ENCODE measurements around the gene CISD3. TPM values are rescaled to one million over a fixed set of nuclear protein-coding genes. Genes with fewer than 3 reads are reported as not detected.

Gene CISD3
- total and polyA plus RNA-seq, 2 of the 4 experiments (the other 2 are of a cell fraction): 1.3 to 14.1 TPM

DNA sequence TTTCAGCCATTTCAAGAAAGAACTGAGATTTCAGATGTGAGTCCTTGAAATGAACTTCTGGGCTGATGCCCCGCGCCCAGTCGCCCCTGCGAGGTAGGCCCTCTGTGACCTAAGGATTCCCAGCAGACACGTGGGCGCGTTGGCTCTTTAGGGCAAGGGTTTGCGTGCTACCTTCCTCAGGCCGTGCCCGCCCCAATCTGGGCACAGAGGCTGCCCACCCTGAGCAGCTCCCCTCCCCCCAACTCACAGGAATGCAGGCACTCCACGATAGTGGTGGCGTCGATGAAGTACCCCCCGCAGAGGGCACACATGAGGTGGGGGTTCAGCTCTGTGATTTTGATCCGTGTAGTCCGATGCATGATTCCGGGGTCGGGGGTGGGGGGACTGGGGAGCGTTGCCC is 9.9 kb downstream of the CISD3 start:
- Histone ChIP-seq H2BK5ac (ENCODE audit: low read depth, low read length, poor library complexity, severe bottlenecking) (no peak overlapping the region), H3K4me2 (ENCODE audit: low read depth, low read length) (no peak overlapping the region), H2BK120ac (ENCODE audit: low read depth, low read length) (no peak overlapping the region), H3K18ac (ENCODE audit: low read depth, low read length) (no peak overlapping the region), H3K36me3 (ENCODE audit: control insufficient read depth, insufficient read depth, low read length) (peaks cover 40% of the 10 kb centered on the region), H2AFZ (replicated peaks; ENCODE audit: low read length, poor library complexity) (no peak overlapping the region), H3K27ac (ENCODE audit: insufficient read depth, low read length) (no peak overlapping the region), H4K20me1 (ENCODE audit: insufficient read depth, low read length) (peaks cover 72% of the 10 kb centered on the region), H2BK15ac (ENCODE audit: low read depth, low read length) (no peak overlapping the region), H3K14ac (replicated peaks; ENCODE audit: low read depth, low read length) (no peak overlapping the region), H4K5ac (ENCODE audit: low read depth, low read length) (no peak overlapping the region), H3K4ac (ENCODE audit: low read depth, low read length) (no peak overlapping the region), H3K56ac (ENCODE audit: extremely low read depth, insufficient read depth, low read length) (no peak overlapping the region), H3K4me3 (ENCODE audit: insufficient read depth, low read depth, low read length) (no peak overlapping the region), H3K9me1 (ENCODE audit: insufficient read depth, low read length) (peaks cover 10% of the 10 kb centered on the region), H2AK9ac (replicated peaks; ENCODE audit: low read depth, low read length, poor library complexity) (peak overlapping the region; percentile 32), H4K91ac (ENCODE audit: insufficient read depth, low read depth, low read length) (no peak overlapping the region), H3K23ac (ENCODE audit: low read depth, low read length) (no peak overlapping the region), H2AK5ac (ENCODE audit: low read depth, low read length) (no peak overlapping the region), H3K9ac (ENCODE audit: low read depth, low read length) (no peak overlapping the region), H3K79me1 (ENCODE audit: low read depth in 1 of 2, low read length in 2 of 2) (peaks cover 15 to 72% of the 10 kb centered on the region in 2 experiments), H3K4me1 (ENCODE audit: control insufficient read depth, insufficient read depth, low read length) (peaks cover 15% of the 10 kb centered on the region), H4K8ac (ENCODE audit: low read depth in 2 of 2, low read length in 2 of 2) (no peak overlapping the region), H2BK20ac (ENCODE audit: low read depth, low read length) (no peak overlapping the region), H3K9me3 (ENCODE audit: control insufficient read depth, insufficient read depth, low read length) (no peaks in the 10 kb centered on the region), H3K27me3 (ENCODE audit: control insufficient read depth, insufficient read depth, low read length) (no peaks in the 10 kb centered on the region)
- ChIA-PET CTCF (no interaction called here), POLR2A (ENCODE audit: unreplicated experiment) (no interaction called here)
- dilution Hi-C loops (cut with HindIII; ENCODE audit: low sequenced_read_pairs, unreplicated experiment): no loop called here
- 92% methylated on average over 12 of the region's 19 CpGs; no CpG with 5 or more reads in 1 of the 2 experiments for WGBS, 2 experiments (ENCODE audit: extremely low coverage in 2 of 2, insufficient read length in 1 of 2)
- TF ChIP-seq POLR2A (IDR thresholded peaks at IDR 0.05; ENCODE audit: low read depth, low read length) (no peak), MXI1 (IDR thresholded peaks at IDR 0.05; ENCODE audit: borderline replicate concordance, low read depth, low read length) (no peak), RCOR1 (IDR thresholded peaks at IDR 0.05; ENCODE audit: insufficient replicate concordance, low read length) (no peak), CEBPB (IDR thresholded peaks at IDR 0.05; ENCODE audit: low read depth, low read length) (no peak), FOS (IDR thresholded peaks at IDR 0.05; ENCODE audit: low read depth, low read length) (no peak), CHD1 (IDR thresholded peaks at IDR 0.05; ENCODE audit: low read depth, low read length) (no peak), MAFK (IDR thresholded peaks at IDR 0.05; ENCODE audit: low read depth, low read length) (no peak), NFE2L2 (IDR thresholded peaks at IDR 0.05; ENCODE audit: low read depth, low read length) (no peak), MAZ (IDR thresholded peaks at IDR 0.05; ENCODE audit: borderline replicate concordance, low read depth, low read length) (no peak), BHLHE40 (IDR thresholded peaks at IDR 0.05; ENCODE audit: low read depth, low read length) (no peak), SMC3 (IDR thresholded peaks at IDR 0.05; ENCODE audit: low read depth, low read length) (no peak), RFX5 (IDR thresholded peaks at IDR 0.05; ENCODE audit: low read depth, low read length) (no peak), RAD21 (IDR thresholded peaks at IDR 0.05; ENCODE audit: low read length) (no peak)
- TF ChIP-seq, protein P1, sequence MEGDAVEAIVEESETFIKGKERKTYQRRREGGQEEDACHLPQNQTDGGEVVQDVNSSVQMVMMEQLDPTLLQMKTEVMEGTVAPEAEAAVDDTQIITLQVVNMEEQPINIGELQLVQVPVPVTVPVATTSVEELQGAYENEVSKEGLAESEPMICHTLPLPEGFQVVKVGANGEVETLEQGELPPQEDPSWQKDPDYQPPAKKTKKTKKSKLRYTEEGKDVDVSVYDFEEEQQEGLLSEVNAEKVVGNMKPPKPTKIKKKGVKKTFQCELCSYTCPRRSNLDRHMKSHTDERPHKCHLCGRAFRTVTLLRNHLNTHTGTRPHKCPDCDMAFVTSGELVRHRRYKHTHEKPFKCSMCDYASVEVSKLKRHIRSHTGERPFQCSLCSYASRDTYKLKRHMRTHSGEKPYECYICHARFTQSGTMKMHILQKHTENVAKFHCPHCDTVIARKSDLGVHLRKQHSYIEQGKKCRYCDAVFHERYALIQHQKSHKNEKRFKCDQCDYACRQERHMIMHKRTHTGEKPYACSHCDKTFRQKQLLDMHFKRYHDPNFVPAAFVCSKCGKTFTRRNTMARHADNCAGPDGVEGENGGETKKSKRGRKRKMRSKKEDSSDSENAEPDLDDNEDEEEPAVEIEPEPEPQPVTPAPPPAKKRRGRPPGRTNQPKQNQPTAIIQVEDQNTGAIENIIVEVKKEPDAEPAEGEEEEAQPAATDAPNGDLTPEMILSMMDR (conservative IDR thresholded peaks at IDR 0.05; ENCODE audit: low read depth, low read length): no peak
- TF ChIP-seq, protein P2, sequence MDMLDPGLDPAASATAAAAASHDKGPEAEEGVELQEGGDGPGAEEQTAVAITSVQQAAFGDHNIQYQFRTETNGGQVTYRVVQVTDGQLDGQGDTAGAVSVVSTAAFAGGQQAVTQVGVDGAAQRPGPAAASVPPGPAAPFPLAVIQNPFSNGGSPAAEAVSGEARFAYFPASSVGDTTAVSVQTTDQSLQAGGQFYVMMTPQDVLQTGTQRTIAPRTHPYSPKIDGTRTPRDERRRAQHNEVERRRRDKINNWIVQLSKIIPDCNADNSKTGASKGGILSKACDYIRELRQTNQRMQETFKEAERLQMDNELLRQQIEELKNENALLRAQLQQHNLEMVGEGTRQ (IDR thresholded peaks at IDR 0.05; ENCODE audit: low read depth, low read length): no peak
- TF ChIP-seq, protein P3, sequence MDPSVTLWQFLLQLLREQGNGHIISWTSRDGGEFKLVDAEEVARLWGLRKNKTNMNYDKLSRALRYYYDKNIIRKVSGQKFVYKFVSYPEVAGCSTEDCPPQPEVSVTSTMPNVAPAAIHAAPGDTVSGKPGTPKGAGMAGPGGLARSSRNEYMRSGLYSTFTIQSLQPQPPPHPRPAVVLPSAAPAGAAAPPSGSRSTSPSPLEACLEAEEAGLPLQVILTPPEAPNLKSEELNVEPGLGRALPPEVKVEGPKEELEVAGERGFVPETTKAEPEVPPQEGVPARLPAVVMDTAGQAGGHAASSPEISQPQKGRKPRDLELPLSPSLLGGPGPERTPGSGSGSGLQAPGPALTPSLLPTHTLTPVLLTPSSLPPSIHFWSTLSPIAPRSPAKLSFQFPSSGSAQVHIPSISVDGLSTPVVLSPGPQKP (IDR thresholded peaks at IDR 0.05; ENCODE audit: borderline replicate concordance, low read depth, low read length): no peak
- in situ Hi-C loops (cut with MboI; ENCODE audit: low sequenced_read_pairs): no loop called here
- ATAC-seq (ENCODE audit: low read depth): no peak
- BruUV-seq (replicated peaks): no TSS peak
- DNase-seq: no peak
- intact Hi-C loops (cut with micrococcal nuclease): no loop called here
